Fibroblast of villous mesenchyme (primary cell): Measurements from ENCODE around the gene NABP2. TPM values are rescaled to one million over a fixed set of nuclear protein-coding genes. Genes with fewer than 3 reads are reported as not detected.
A peak's percentile ranks its signal among the peaks of the same experiment; 100 is the strongest.

ENCODE experiments used
- DNase-seq: peaks from one replicate; pipeline ENCODE4 v3.0.0-alpha.2; 2010; ENCODE audit warnings: low read depth
- H3K4me3 ChIP-seq: 2 replicates; pipeline ENCODE4 v1.5.1; 2011; ENCODE audit warnings: low read depth, mild to moderate bottlenecking, low read length
- total RNA-seq: library from RNA; depleted of rRNA; stranded (reverse); fragments of >200 nt; gene quantifications from 2 replicates; pipeline ENCODE4 v1.2.3, GENCODE V29; 2012
- TF ChIP-seq, protein P1 (sequence below): IDR thresholded peaks from 2 replicates; pipeline ENCODE4 v1.5.1; 2012; ENCODE audit warnings: low read depth, mild to moderate bottlenecking, low read length; ENCODE audit not compliant: insufficient read depth

The NABP2 gene
- total RNA-seq, 1 donor, result 23.3 TPM

GRCh38 chr12:56253091-56253490 is 28.9 kb downstream of the NABP2 start:
- H3K4me3 ChIP-seq, result no peak overlapping the region
- TF ChIP-seq, protein P1, sequence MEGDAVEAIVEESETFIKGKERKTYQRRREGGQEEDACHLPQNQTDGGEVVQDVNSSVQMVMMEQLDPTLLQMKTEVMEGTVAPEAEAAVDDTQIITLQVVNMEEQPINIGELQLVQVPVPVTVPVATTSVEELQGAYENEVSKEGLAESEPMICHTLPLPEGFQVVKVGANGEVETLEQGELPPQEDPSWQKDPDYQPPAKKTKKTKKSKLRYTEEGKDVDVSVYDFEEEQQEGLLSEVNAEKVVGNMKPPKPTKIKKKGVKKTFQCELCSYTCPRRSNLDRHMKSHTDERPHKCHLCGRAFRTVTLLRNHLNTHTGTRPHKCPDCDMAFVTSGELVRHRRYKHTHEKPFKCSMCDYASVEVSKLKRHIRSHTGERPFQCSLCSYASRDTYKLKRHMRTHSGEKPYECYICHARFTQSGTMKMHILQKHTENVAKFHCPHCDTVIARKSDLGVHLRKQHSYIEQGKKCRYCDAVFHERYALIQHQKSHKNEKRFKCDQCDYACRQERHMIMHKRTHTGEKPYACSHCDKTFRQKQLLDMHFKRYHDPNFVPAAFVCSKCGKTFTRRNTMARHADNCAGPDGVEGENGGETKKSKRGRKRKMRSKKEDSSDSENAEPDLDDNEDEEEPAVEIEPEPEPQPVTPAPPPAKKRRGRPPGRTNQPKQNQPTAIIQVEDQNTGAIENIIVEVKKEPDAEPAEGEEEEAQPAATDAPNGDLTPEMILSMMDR, result no peak
- DNase-seq, result no peak

- no peak overlapping the region for H3K4me3 ChIP-seq
- no peak for DNase-seq
- TF ChIP-seq, protein P1, result no peak
Observed at GRCh38 chr12:56255671-56256070, 31.5 kb downstream of the NABP2 start.

- DNase-seq, result no peak
- TF ChIP-seq, protein P1, result peak; percentile 22
- H3K4me3 ChIP-seq, result peak overlapping the region; percentile 9
Observed at GRCh38 chr12:56256326-56256960, 32.3 kb downstream of the NABP2 start.

DNA sequence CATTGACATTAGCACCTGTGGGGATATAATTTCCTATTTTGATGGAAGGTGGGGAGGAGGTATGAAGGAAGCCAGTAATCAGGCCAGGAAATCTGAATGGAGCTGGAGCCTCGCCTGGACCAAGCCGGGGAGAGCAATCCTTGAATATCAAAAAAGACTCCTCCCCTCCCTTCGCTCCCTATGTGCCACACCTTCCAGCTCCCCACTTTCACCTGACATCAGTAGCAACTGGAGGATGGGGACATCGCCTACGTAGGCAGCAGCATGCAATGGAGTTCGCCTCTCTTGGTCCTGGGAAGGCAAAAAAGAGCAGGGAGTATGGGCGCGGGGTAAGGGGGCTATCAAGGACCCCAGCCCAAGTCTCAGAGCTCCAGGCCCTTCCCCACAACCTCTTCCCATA is 32.9 kb downstream of the NABP2 start:
- TF ChIP-seq, protein P1, result no peak
- DNase-seq, result no peak
- peak overlapping the region; percentile 72 for H3K4me3 ChIP-seq

DNA sequence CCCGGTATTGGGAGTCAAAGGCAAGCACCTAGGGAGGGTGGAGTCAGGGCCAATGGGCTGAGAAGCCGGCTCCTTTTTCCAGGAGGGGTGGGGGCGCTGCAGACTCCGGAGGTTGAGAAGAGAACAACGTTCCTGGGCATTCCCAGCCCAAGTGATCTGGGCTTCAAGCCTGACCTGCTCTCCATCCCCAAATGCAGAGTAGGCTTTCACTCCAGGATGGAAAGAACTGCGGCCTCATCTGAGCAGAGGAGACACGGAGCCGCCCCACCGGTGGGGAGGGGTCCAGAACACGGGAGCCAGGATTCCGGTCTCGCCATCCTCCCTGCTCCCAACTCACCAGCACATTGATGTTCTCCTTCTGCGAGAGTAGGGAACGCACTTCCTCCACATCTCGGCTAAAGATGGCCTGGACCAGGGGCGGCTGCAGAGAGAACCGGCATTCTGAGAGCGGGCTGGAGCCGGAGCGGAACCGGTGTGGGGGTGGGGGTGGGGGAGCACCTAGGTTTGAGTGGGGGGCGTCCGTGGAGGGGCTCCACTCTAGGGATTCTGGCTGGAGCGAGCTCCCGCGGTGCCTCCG is 33.4 kb downstream of the NABP2 start:
- TF ChIP-seq, protein P1, result no peak
- peak; percentile 30 for DNase-seq
- H3K4me3 ChIP-seq, result peak overlapping the region; percentile 72

GRCh38 chr12:56258068-56258819 is 34.1 kb downstream of the NABP2 start, which contains the start of gene ANKRD52:
Gene ANKRD52 (minus strand): TSS chr12:56258384. CDS start chr12:56258269, 115 bp downstream.
- peak; percentile 65 for DNase-seq
- peak within 1 kb of the TSS; percentile 72 for H3K4me3 ChIP-seq
- TF ChIP-seq, protein P1, result peak; percentile 41
